MCF 10A (cell line): ENCODE data around the gene AHNAK2. TPM values are rescaled to one million over a fixed set of nuclear protein-coding genes. Genes with fewer than 3 reads are reported as not detected.

Experiments
- BruUV-seq: library from RNA; stranded (reverse); fragments of 400-500 nt; replicated peaks from 2 replicates; lab custom pipeline; 2021; lab: Mats Ljungman, UMichigan
- CTCF ChIA-PET: fragments of 300-600 bp; sonication (Branson Sonifier 250); formaldehyde crosslinking; extraction: SDS; loops from one replicate; lab custom pipeline; 2021; ENCODE audit warnings: antibody characterized with exemption, inconsistent platforms; lab: Yijun Ruan, JAX
- POLR2A ChIA-PET: fragments of 300-600, 350-650 bp; sonication (Branson Sonifier 250); formaldehyde crosslinking; extraction: SDS; loops from one replicate; lab custom pipeline; 2020; ENCODE audit warnings: antibody characterized with exemption, inconsistent platforms; lab: Yijun Ruan, JAX
- DNase-seq: peaks from one replicate; pipeline ENCODE4 v3.0.0-alpha.2; 2018; ENCODE audit not compliant: unreplicated experiment
- H3K27ac Mint-ChIP-seq: one replicate; pipeline ENCODE4 v1.8.0; 2022; ENCODE audit warnings: mild to moderate bottlenecking, low read depth, mixed read lengths; ENCODE audit not compliant: unreplicated experiment
- H3K27me3 Mint-ChIP-seq: one replicate; pipeline ENCODE4 v1.8.0; 2022; ENCODE audit warnings: mixed read lengths; ENCODE audit not compliant: insufficient read depth, unreplicated experiment
- H3K36me3 Mint-ChIP-seq: one replicate; pipeline ENCODE4 v1.8.0; 2022; ENCODE audit warnings: mild to moderate bottlenecking, moderate library complexity, mixed read lengths; ENCODE audit not compliant: insufficient read depth, unreplicated experiment
- H3K4me1 Mint-ChIP-seq: one replicate; pipeline ENCODE4 v1.8.0; 2022; ENCODE audit warnings: mixed read lengths; ENCODE audit not compliant: insufficient read depth, unreplicated experiment
- H3K4me3 Mint-ChIP-seq: one replicate; pipeline ENCODE4 v1.8.0; 2022; ENCODE audit warnings: mild to moderate bottlenecking, moderate library complexity, mixed read lengths; ENCODE audit not compliant: unreplicated experiment
- H3K9me3 Mint-ChIP-seq: one replicate; pipeline ENCODE4 v1.8.0; 2022; ENCODE audit warnings: mixed read lengths; ENCODE audit not compliant: unreplicated experiment
- CTCF ChIP-seq: fragments of 200-600 bp; IDR thresholded peaks from one replicate; pipeline ENCODE4 v1.8.0; 2022; ENCODE audit warnings: antibody characterized with exemption, mild to moderate bottlenecking; ENCODE audit not compliant: unreplicated experiment
- intact Hi-C: fragments of 100-400 bp; cut with micrococcal nuclease; formaldehyde crosslinking; loops from 2 replicates; pipeline ENCODE4 v1.14.1; 2022
- total RNA-seq: library from RNA; stranded (reverse); gene quantifications from 2 replicates; pipeline ENCODE4 v1.2.3, GENCODE V29; 2022

Gene AHNAK2
- total RNA-seq, 1 experiment from 2014 or later = 218 TPM

- peak overlapping the region; percentile 92 for H3K4me3 Mint-ChIP-seq
- intact Hi-C loops = loop anchor here (1.0 kb wide), 1 partner anchor 71 kb away; no protein-coding TSS in a partner anchor
- CTCF ChIA-PET = interaction anchor here (0.5 to 2.6 kb wide), 5 partner anchors 9 to 1589 kb away, joined by 3 to 11 read pairs (median 6); no protein-coding TSS in a partner anchor
Measured at GRCh38 chr14:104966981-104967385, 11.2 kb downstream of the AHNAK2 start.

GRCh38 chr14:104966261-104966865 is 11.8 kb downstream of the AHNAK2 start:
- POLR2A ChIA-PET = interaction anchor here (0.6 to 11.4 kb wide), 6 partner anchors 18 to 125 kb away, joined by 3 to 636 read pairs (median 56); partner anchors contain the start of genes CDCA4 and CLBA1

More at GRCh38 chr14:104966981-104967385, 11.2 kb downstream of the AHNAK2 start:
- DNase-seq = no peak
- BruUV-seq = no TSS peak
- no peak for TF ChIP-seq CTCF
- H3K27ac Mint-ChIP-seq = peak overlapping the region; percentile 82
- no peaks in the 10 kb centered on the region for H3K9me3 Mint-ChIP-seq
- POLR2A ChIA-PET = interaction anchor here (0.6 to 11.4 kb wide), 12 partner anchors 8 to 286 kb away, joined by 3 to 636 read pairs (median 14); partner anchors contain the start of genes AHNAK2, CDCA4 and CLBA1
- peaks cover 69% of the 10 kb centered on the region for H3K36me3 Mint-ChIP-seq
- H3K4me1 Mint-ChIP-seq = peaks cover 24% of the 10 kb centered on the region
- H3K27me3 Mint-ChIP-seq = no peaks in the 10 kb centered on the region

GRCh38 chr14:104965561-104966231 is 12.5 kb downstream of the AHNAK2 start:
- no peaks in the 10 kb centered on the region for H3K9me3 Mint-ChIP-seq

More at GRCh38 chr14:104966261-104966865, 11.8 kb downstream of the AHNAK2 start:
- CTCF ChIA-PET = interaction anchor here (0.7 to 2.5 kb wide), 3 partner anchors 10 to 1588 kb away, joined by 3 to 11 read pairs (median 6); no protein-coding TSS in a partner anchor
- Mint-ChIP-seq H3K9me3 (no peaks in the 10 kb centered on the region), H3K36me3 (peaks cover 75% of the 10 kb centered on the region), H3K4me1 (peaks cover 18% of the 10 kb centered on the region), H3K4me3 (peak overlapping the region; percentile 92), H3K27ac (peak overlapping the region; percentile 82), H3K27me3 (no peaks in the 10 kb centered on the region)
- intact Hi-C loops = no loop called here
- TF ChIP-seq CTCF = no peak
- BruUV-seq = no TSS peak
- no peak for DNase-seq

More at GRCh38 chr14:104965561-104966231, 12.5 kb downstream of the AHNAK2 start:
- POLR2A ChIA-PET = interaction anchor here (6.9 kb wide), 1 partner anchor 8 kb away, joined by 43 read pairs; no protein-coding TSS in a partner anchor
- DNase-seq = no peak
- peaks cover 82% of the 10 kb centered on the region for H3K36me3 Mint-ChIP-seq
- BruUV-seq = no TSS peak
- CTCF ChIA-PET = interaction anchor here (1.3 kb wide), 2 partner anchors 79 to 125 kb away, joined by 4 to 6 read pairs; no protein-coding TSS in a partner anchor
- H3K27ac Mint-ChIP-seq = peak overlapping the region; percentile 16
- peaks cover 12% of the 10 kb centered on the region for H3K4me1 Mint-ChIP-seq
- no peaks in the 10 kb centered on the region for H3K27me3 Mint-ChIP-seq
- H3K4me3 Mint-ChIP-seq = peak overlapping the region; percentile 92
- no peak for TF ChIP-seq CTCF
- intact Hi-C loops = no loop called here
